ENCODE data around the gene HEMGN. TPM values are rescaled to one million over a fixed set of nuclear protein-coding genes. Genes with fewer than 3 reads are reported as not detected.

Gene HEMGN
- total and polyA plus RNA-seq, 10 of the 15 experiments (the other 5 are each of a cell fraction or from before 2014, with no cell fraction given): 0.03 to 0.28 (median 0.09) TPM; not detected in 4

- TF ChIP-seq CTCF (IDR thresholded peaks at IDR 0.05 in 2 of 3, conservative IDR thresholded peaks at IDR 0.05 in 1 of 3; ENCODE audit: control insufficient read depth in 2 of 3, extremely low read depth in 1 of 3, insufficient read depth in 1 of 3, low read depth in 3 of 3, low read length in 3 of 3): peak; percentile 76 to 79 (median 78)
- no peak for TF ChIP-seq E4F1 (IDR thresholded peaks at IDR 0.05; ENCODE audit: borderline replicate concordance, partially characterized antibody)
- TF ChIP-seq RAD21 (IDR thresholded peaks at IDR 0.05; ENCODE audit: insufficient read depth, low read depth, low read length): peak; percentile 76
- TF ChIP-seq ZBTB33 (IDR thresholded peaks at IDR 0.05): no peak
Observed at GRCh38 chr9:97900738-97901565, 37.0 kb downstream of the HEMGN start (continued).

Measured in GM12878 (cell line).